Esophagus squamous epithelium (tissue), 4 donors: ENCODE data around the gene TSHZ2.

Source experiments
- CTCF ChIP-seq, 6 experiments: fragments of 450-650 bp in 4 of 6; fragments of 200-600 bp in 2 of 6; sonication (generic) in 2 of 6; IDR thresholded peaks; one replicate each; pipeline ENCODE4 v1.5.1; 2016 to 2019; ENCODE audit warnings: antibody characterized with exemption in 6 of 6, mild to moderate bottlenecking in 4 of 6, moderate library complexity in 4 of 6
- POLR2A ChIP-seq, 4 donors: fragments of 450-650 bp; IDR thresholded peaks; one replicate each; pipeline ENCODE4 v1.6.1; 2017; ENCODE audit warnings: antibody characterized with exemption in 4 of 4, mild to moderate bottlenecking in 4 of 4, moderate library complexity in 3 of 4

GRCh38 chr20:53078761-53079160 lies 106.6 kb downstream of the TSHZ2 start:
- TF ChIP-seq CTCF (IDR thresholded peaks at IDR 0.05) (no peak), POLR2A (IDR thresholded peaks at IDR 0.05) (no peak)
